Activated T-cell treated with anti-CD3 and anti-CD28 coated beads for 4 hours (primary cell): Measurements from ENCODE around the gene PDZK1.
"Not testable (repeated sequence)": the region's sequence is repeated elsewhere in the genome, so short reads cannot be mapped to it uniquely, and the experiment has no call there.

Experiments used
- DNase-seq: peaks from one replicate; pipeline ENCODE4 v3.0.0-alpha.2; 2020

The PDZK1 gene

GRCh38 chr1:145641886-145642285 is 65.3 kb downstream of the PDZK1 start:
- DNase-seq, result not testable (repeated sequence)

- not testable (repeated sequence) for DNase-seq
Measured at GRCh38 chr1:145636237-145636636, 70.9 kb downstream of the PDZK1 start.

- not testable (repeated sequence) for DNase-seq
Measured at GRCh38 chr1:145622177-145622576, 85.0 kb downstream of the PDZK1 start.
